Measurements from ENCODE around the gene C1orf21.

- TF ChIP-seq POLR2AphosphoS5 (IDR thresholded peaks at IDR 0.05; ENCODE audit: low read depth, low read length) (no peak), POLR2A (IDR thresholded peaks at IDR 0.05; ENCODE audit: low read depth, low read length) (no peak)
These were observed 176.5 kb downstream of the C1orf21 start for GRCh38 chr1:184563308-184563707.

Data from GM12891 (cell line).